DOHH2 (cell line): Measurements from ENCODE around the gene LKAAEAR1.

Experiments
- H3F3A ChIP-seq: fragments of 200-600 bp; sonication (generic), shearing (Covaris generic); 2 replicates; pipeline ENCODE4 v1.6.0; 2016; ENCODE audit warnings: antibody characterized with exemption, mild to moderate bottlenecking; ENCODE audit not compliant: control insufficient read depth, insufficient read depth
- H3K27ac ChIP-seq: fragments of 200-600 bp; sonication (generic); 2 replicates; pipeline ENCODE4 v1.5.1; 2014; ENCODE audit warnings: low read depth, mild to moderate bottlenecking, low read length, moderate library complexity
- H3K27me3 ChIP-seq: fragments of 200-600 bp; sonication (generic); 2 replicates; pipeline ENCODE4 v1.6.1; 2014; ENCODE audit warnings: mild to moderate bottlenecking, low read length, mixed read lengths; ENCODE audit not compliant: control insufficient read depth
- H3K36me3 ChIP-seq: fragments of 200-600 bp; sonication (generic); 2 replicates; pipeline ENCODE4 v1.6.1; 2014; ENCODE audit warnings: mild to moderate bottlenecking, low read length, moderate library complexity, mixed read lengths; ENCODE audit not compliant: control insufficient read depth
- H3K4me1 ChIP-seq: fragments of 200-600 bp; sonication (generic); 2 replicates; pipeline ENCODE4 v1.6.1; 2014; ENCODE audit warnings: mild to moderate bottlenecking, low read length, mixed read lengths; ENCODE audit not compliant: control insufficient read depth
- H3K4me2 ChIP-seq: fragments of 200-600 bp; sonication (generic); 2 replicates; pipeline ENCODE4 v1.6.0; 2014; ENCODE audit warnings: mild to moderate bottlenecking, low read length, moderate library complexity
- H3K4me3 ChIP-seq: fragments of 200-600 bp; sonication (generic); 2 replicates; pipeline ENCODE4 v1.5.1; 2014; ENCODE audit warnings: mild to moderate bottlenecking, low read length, mixed read lengths
- H3K79me2 ChIP-seq: fragments of 200-600 bp; sonication (generic); 2 replicates; pipeline ENCODE4 v1.6.1; 2014; ENCODE audit warnings: mild to moderate bottlenecking, low read length, mixed read lengths; ENCODE audit not compliant: control insufficient read depth
- H3K9me2 ChIP-seq: fragments of 200-600 bp; sonication (generic); replicated peaks from 2 replicates; pipeline ENCODE4 v1.6.1; 2014; ENCODE audit warnings: mild to moderate bottlenecking, low read length, mixed read lengths; ENCODE audit not compliant: control insufficient read depth
- H3K9me3 ChIP-seq: fragments of 200-600 bp; sonication (generic); 2 replicates; pipeline ENCODE4 v1.6.1; 2014; ENCODE audit warnings: antibody characterized with exemption, low read length, mixed read lengths; ENCODE audit not compliant: control insufficient read depth, insufficient read depth
- H4K20me1 ChIP-seq: fragments of 200-600 bp; sonication (generic); 2 replicates; pipeline ENCODE4 v1.6.0; 2014; ENCODE audit warnings: low read depth, mild to moderate bottlenecking, antibody characterized with exemption, low read length, moderate library complexity; ENCODE audit not compliant: control insufficient read depth, insufficient read depth
- EZH2phosphoT487 ChIP-seq: fragments of 200-600 bp; sonication (generic); IDR thresholded peaks from 2 replicates; pipeline ENCODE4 v1.6.1; 2017; ENCODE audit warnings: borderline replicate concordance, mild to moderate bottlenecking, antibody characterized with exemption, low read length, moderate library complexity, mixed read lengths
- TF ChIP-seq, protein P1 (sequence below): fragments of 200-600 bp; sonication (generic); IDR thresholded peaks from one replicate; pipeline ENCODE4 v1.5.1; 2014; ENCODE audit warnings: antibody characterized with exemption, mild to moderate bottlenecking, low read depth, low read length; ENCODE audit not compliant: poor library complexity, severe bottlenecking

LKAAEAR1 gene

DNA sequence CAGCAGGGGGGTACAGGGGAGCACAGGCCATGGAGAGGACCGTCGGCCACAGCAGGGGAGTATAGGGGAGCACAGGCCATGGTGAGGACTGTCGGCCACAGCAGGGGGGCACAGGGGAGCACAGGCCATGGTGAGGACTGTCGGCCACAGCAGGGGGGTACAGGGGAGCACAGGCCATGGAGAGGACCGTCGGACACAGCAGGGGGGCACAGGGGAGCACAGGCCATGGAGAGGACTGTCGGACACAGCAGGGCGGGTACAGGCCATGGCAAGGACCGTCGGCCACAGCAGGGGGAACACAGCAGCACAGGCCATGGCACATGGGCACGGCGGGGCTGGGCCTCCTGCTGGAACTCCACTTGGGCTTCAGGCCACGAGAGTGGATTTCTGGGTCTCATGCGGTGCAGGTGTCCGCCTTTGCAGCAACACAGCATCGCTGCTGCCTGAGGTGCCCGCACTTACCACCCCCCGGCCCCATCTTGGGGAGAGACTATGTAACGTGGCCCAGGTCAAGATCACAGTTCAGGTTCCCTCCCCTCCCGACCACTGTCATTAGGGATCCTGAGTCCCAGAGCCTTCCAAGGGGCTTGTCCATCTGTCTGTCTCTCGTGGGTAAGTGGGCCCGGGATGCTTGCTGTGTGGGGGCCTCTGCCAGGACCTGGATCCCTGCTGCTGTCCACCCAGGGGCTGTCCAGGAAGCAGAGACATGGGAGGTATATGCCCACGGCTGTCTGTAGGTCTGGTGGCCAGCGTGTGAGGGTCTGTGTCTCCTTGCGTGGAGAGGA lies 20.7 kb upstream of the LKAAEAR1 start:
- Histone ChIP-seq H3K4me1 (peaks cover 48% of the 10 kb centered on the region), H3K9me2 (no peaks in the 10 kb centered on the region), H3K27ac (no peak overlapping the region), H3K4me2 (no peak overlapping the region), H3K9me3 (no peaks in the 10 kb centered on the region), H3K27me3 (peaks cover 21% of the 10 kb centered on the region), H3K36me3 (no peaks in the 10 kb centered on the region), H3F3A (peaks cover 5% of the 10 kb centered on the region; the same call in 1 of the 2 replicates), H4K20me1 (0 out of 2 replicates have a peak, but pooled peaks cover 4% of the 10 kb centered on the region), H3K79me2 (no peaks in the 10 kb centered on the region), H3K4me3 (no peak overlapping the region)
- TF ChIP-seq, protein P1, sequence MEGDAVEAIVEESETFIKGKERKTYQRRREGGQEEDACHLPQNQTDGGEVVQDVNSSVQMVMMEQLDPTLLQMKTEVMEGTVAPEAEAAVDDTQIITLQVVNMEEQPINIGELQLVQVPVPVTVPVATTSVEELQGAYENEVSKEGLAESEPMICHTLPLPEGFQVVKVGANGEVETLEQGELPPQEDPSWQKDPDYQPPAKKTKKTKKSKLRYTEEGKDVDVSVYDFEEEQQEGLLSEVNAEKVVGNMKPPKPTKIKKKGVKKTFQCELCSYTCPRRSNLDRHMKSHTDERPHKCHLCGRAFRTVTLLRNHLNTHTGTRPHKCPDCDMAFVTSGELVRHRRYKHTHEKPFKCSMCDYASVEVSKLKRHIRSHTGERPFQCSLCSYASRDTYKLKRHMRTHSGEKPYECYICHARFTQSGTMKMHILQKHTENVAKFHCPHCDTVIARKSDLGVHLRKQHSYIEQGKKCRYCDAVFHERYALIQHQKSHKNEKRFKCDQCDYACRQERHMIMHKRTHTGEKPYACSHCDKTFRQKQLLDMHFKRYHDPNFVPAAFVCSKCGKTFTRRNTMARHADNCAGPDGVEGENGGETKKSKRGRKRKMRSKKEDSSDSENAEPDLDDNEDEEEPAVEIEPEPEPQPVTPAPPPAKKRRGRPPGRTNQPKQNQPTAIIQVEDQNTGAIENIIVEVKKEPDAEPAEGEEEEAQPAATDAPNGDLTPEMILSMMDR = no peak

DNA sequence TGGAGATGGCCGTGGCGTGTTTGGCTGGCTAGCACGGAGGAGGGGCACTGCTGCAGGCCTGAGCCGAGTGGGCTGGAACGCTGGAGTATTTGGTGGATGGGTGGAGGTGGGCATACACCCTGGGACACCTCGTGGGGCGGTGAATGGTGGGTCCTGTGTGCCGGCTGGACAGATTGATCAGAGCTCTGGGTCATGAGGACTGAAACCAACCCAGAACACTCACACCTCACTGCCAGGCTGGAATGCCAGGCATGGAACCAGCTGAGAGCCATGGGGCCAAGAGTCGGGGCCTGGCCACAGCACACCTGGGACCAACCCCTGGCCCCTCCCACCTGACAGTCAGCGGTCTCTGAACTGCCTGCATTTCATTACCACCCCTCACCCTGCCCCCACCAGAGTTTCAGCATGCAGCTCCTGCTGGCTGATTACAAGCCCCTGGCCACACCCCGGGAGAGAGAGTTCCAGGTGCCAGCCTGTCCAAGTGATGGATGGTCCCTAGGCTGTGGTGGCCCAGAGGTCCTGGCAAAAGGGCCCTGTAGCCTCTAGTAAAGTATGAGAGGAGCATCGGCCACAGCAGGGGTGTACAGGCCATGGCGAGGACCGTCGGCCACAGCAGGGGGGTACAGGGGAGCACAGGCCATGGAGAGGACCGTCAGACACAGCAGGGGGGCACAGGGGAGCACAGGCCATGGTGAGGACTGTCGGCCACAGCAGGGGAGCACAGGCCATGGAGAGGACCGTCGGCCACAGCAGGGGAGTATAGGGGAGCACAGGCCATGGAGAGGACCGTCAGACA lies 19.9 kb upstream of the LKAAEAR1 start:
- peaks cover 21% of the 10 kb centered on the region for H3K27me3 ChIP-seq
- no peak overlapping the region for H3K4me3 ChIP-seq
- H3K9me3 ChIP-seq = no peaks in the 10 kb centered on the region
- TF ChIP-seq, protein P1 = no peak
- no peak for TF ChIP-seq EZH2phosphoT487
- peaks cover 56% of the 10 kb centered on the region for H3K4me1 ChIP-seq
- H3K27ac ChIP-seq = no peak overlapping the region
- peaks cover 5% of the 10 kb centered on the region; the same call in 1 of the 2 replicates for H3F3A ChIP-seq
- H3K36me3 ChIP-seq = no peaks in the 10 kb centered on the region
- no peak overlapping the region for H3K4me2 ChIP-seq
- no peaks in the 10 kb centered on the region for H3K9me2 ChIP-seq
- H3K79me2 ChIP-seq = no peaks in the 10 kb centered on the region
- H4K20me1 ChIP-seq = 0 out of 2 replicates have a peak, but pooled peaks cover 4% of the 10 kb centered on the region

DNA sequence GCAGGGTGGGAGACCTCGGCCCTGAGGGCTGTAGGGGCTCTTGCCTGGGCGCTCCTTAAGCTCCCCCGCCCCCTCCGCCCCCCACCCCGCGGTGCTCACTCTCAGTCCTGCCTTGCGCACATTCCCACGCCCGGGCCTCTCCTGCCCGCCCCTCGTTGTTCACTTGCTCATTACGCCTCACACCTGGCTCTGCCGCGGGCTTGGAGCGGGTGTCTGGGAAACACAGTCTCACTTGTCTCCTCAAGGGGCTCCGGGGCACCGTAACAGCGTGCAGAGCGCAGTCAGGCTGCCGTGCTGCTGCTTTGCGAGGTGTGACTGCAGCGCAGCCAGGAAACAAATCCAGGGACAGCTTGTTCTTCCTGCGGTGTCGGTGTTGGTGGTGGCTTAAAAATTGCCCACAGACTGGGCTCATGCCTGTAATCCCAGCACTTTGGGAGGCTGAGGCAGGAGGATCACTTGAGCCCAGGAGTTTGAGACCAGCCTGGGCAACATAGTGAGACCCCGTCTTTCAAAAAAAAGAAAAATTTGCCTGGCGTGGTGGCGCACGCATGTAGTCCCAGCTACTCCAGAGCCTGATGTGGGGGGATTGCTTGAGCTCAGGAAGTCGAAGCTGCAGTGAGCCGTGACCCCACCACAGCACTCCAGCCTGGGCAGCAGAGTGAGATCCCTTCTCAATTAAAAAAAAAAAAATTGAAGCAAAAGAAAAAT lies 18.6 kb upstream of the LKAAEAR1 start:
- no peak overlapping the region for H3K27ac ChIP-seq
- H3K9me3 ChIP-seq = no peaks in the 10 kb centered on the region
- peak overlapping the region; percentile 62 for H3K4me3 ChIP-seq
- peaks cover 19% of the 10 kb centered on the region for H3K27me3 ChIP-seq
- no peak for TF ChIP-seq EZH2phosphoT487
- TF ChIP-seq, protein P1 = no peak
- peaks cover 53% of the 10 kb centered on the region for H3K4me1 ChIP-seq
- no peaks in the 10 kb centered on the region for H3K79me2 ChIP-seq
- peak overlapping the region; percentile 54 for H3K4me2 ChIP-seq
- H3K36me3 ChIP-seq = no peaks in the 10 kb centered on the region
- H3K9me2 ChIP-seq = no peaks in the 10 kb centered on the region
- peaks cover 5% of the 10 kb centered on the region; the same call in 1 of the 2 replicates for H3F3A ChIP-seq
- H4K20me1 ChIP-seq = 0 out of 2 replicates have a peak, but pooled peaks cover 4% of the 10 kb centered on the region
